ENCODE measurements around the gene CCDC106.

DNA sequence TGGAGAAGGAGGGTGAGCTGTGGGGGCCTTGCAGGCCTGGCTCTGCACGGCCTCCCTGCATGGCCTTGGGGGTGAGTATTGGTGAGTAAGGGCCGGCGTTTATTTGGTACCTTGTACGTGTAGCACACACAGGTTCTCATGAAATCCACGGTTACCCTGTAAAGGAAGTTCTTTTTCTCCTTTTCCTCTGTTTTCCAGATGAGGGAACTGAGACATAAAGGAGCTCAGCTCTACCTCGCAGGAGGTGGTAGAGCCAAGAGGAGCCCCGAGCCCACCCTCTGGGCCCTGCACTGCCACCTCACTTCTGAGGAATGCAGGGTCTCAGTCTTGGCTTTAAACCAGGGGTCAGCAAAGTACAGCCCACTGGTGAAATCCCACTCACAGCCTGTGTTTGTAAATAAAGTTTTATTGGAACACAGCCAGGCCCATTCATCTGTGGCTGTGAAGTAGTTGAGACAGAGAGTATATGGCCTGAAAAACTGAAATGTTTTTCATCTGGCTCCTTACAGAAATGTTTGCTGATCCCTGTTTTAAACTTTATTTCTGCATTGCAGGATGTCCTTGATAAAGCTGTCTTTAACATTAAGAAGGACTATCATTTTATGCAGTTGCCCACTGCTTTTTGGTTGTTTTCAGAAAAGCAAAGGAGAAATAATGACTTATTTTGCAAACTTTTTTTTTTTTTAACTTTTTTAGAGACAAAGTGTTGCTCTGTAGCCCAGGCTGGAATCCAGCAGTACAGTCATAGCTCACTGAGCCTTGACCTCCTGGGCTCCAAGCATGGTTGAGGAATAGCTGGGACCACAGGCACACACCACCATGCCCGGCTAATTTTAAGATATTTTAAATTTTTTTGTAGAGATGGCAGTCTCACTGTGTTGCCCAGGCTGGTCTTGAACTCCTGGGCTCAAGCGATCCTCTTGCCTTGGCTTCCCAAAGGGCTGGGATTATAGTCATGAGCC is 33.4 kb downstream of the CCDC106 start:
- TF ChIP-seq EZH2 (IDR thresholded peaks at IDR 0.05; ENCODE audit: insufficient read depth, poor library complexity, severe bottlenecking), result no peak
- no peak for TF ChIP-seq EZH2phosphoT487 (IDR thresholded peaks at IDR 0.05; ENCODE audit: insufficient read depth, low read depth)

All from GM23248 (cell line).